GM12801 (cell line): ENCODE data around the gene TFE3.

Experiments used
- TF ChIP-seq, protein P1 (sequence below): IDR thresholded peaks from one replicate; pipeline ENCODE4 v1.5.1; 2011; ENCODE audit warnings: control low read depth; ENCODE audit not compliant: insufficient read length; ENCODE audit errors: extremely low read depth

TFE3 gene

DNA sequence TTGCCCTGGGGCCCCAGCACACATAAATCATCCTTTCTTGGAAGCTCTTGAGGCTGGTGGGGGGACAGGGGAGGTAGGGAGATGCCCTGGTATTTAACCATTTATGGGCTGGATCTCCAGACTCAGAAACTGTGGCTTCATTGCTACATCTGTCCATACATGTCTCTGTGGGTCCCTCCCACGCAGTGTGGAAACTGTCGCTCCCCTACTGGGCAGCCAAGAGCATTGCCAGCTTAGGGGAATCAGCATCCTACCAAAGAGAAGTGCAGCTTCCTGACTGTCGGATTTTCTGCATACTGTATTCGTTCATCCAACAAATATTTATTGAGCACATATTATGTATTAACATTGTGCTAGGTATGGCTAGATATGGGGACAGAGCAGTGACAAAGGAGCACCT is 44.8 kb downstream of the TFE3 start:
- TF ChIP-seq, protein P1, sequence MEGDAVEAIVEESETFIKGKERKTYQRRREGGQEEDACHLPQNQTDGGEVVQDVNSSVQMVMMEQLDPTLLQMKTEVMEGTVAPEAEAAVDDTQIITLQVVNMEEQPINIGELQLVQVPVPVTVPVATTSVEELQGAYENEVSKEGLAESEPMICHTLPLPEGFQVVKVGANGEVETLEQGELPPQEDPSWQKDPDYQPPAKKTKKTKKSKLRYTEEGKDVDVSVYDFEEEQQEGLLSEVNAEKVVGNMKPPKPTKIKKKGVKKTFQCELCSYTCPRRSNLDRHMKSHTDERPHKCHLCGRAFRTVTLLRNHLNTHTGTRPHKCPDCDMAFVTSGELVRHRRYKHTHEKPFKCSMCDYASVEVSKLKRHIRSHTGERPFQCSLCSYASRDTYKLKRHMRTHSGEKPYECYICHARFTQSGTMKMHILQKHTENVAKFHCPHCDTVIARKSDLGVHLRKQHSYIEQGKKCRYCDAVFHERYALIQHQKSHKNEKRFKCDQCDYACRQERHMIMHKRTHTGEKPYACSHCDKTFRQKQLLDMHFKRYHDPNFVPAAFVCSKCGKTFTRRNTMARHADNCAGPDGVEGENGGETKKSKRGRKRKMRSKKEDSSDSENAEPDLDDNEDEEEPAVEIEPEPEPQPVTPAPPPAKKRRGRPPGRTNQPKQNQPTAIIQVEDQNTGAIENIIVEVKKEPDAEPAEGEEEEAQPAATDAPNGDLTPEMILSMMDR: no peak

DNA sequence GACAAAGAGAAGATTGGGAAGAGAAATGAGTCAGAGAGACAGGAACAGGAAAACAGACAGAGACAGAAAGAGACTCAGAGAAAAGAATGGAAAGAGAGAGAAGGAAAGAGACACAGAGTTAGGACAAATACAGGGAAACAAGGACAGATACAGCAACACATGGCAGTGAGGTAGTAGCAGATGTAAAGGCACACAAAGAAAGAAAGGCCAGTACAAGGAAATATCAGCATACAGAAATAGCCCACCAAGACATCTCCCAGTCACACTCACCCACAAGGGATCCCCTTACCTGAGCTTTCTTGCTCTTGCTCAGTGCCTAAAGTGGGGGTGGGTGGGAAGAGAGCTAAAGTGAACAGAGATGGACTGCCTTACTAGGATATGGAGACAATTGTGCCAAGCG is 45.3 kb downstream of the TFE3 start:
- TF ChIP-seq, protein P1: no peak

DNA sequence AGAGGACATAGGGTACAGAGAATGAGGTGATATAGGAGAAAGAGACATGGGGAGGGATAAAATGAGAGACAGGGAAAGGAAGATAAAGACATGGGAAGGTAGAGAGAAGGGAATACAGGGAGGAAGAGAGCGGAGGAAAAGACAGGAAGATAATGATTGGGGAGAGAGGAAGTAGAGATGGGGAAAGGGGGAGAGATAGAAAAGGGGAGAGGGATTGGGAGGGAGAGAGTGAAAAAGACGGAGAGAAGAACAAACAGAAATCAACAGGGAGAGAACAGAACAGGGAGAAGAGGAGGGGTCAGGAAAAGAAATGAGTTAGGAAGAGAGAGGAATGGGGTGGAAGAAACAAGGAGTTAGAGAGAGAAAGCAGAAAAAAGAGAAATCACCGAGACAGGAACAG is 45.7 kb downstream of the TFE3 start:
- TF ChIP-seq, protein P1: no peak

DNA sequence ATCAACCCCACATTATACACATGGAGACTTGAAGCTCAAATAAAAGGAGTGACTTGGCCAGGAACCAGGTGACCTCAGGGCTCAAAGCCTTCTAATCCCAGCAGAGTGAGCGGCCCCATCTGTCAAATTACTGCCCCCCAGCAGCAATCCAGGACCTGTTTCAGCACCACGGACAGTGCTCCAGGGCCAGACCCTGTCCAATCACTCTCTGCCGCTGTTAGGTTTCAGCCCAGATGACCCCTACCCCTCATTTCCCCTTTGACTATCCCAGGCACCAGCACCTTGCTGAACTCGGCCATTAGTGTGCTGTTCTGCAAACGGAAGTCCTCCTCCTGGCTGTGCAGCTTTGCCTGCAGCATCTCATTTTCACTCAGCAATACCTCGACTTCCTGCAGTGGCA is 46.2 kb downstream of the TFE3 start:
- TF ChIP-seq, protein P1: no peak

DNA sequence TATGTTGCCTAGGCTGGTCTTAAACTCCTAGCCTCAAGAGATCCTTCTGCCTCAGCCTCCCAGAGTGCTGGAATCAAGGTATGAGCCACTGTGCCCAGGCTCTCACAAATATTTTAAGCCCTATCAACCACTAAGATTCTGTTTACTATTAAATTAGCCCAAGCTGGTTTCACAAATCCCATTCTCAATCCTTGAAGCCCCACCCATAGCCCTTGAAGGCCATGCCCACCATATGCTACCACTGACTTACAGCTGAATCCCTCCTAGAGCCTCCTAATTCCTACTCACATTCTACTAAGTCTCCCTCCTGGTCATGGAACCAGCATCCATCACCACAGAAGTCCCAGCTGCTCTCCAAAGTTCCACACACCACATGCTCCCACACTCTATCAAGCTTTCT is 50.8 kb downstream of the TFE3 start:
- TF ChIP-seq, protein P1: no peak

DNA sequence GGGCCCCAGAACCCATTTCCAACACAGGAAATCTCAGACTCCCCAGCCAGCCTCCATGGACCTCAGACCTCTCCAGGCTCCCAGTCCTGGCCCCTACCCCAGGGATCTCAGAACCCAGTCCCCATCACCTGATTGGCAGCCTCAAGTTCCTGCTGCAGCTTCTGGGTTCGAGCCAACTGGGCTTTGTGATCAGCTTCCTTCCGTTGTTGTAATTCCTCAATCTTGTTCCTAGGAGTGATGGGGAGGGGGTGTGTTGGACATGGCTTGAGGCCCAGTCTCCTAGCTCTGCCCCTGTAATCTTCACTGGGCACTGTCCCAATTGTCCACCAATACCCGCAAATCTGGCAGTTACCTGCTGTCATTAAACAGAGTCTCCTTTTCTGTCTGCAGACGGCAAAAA is 53.7 kb downstream of the TFE3 start:
- TF ChIP-seq, protein P1: no peak

DNA sequence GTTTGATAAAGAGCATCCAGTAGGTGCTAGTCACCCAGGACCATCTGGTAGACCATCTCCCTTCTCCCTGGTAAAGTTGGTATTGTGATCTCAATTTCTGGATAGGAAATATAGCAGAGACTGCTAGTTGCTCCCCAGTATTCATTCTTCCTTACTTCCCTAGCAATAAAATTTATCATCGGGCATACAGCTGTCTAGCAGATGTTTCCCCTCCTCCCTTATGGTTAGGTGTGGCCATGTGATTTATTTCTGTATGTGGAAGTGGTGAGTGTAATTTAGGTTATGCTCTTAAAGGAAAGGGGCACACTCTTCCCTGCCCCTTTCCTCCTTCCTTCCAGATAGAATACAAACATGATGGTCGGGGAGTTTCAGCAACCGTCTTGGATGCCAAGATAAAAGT is 59.3 kb downstream of the TFE3 start:
- TF ChIP-seq, protein P1: no peak

DNA sequence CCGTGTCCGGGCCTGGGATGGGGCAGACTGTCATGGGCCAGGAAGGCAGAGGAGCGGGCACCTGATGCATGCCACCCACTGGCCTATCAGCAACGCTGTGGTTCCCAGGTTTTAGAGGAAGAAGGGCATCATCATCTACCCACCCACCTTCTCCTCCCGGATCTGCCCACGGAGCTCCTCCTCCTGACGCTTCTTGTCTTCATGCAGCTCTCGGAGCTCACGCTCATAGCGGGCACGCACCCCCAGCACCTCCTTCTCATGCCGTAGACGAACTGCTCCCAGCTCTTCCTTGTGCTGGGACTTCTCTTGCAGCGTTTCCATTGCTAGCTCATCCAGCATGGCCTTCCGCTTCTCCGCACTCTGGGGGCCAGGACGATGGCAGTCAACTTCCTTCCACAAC is 60.1 kb downstream of the TFE3 start:
- TF ChIP-seq, protein P1: no peak
